ENCODE measurements around the gene ZNF576. TPM values are rescaled to one million over a fixed set of nuclear protein-coding genes. Genes with fewer than 3 reads are reported as not detected.
"Not testable (repeated sequence)": the region's sequence is repeated elsewhere in the genome, so short reads cannot be mapped to it uniquely, and the experiment has no call there.

The ZNF576 gene
- total RNA-seq, 4 donors from 2014 or later = 9.2 to 20.8 (median 13.7) TPM

- H3K4me3 ChIP-seq = peak overlapping the region; percentile 60
- TF ChIP-seq POLR2A (IDR thresholded peaks at IDR 0.05) (no peak), EP300 (IDR thresholded peaks at IDR 0.05) (no peak), POLR2AphosphoS5 (IDR thresholded peaks at IDR 0.05) (no peak), CTCF (IDR thresholded peaks at IDR 0.05) (no peak)
- H3K36me3 ChIP-seq = peaks cover 19% of the 10 kb centered on the region
- no peak overlapping the region for H3K27ac ChIP-seq
- WGBS = 48% methylated on average over 5 of the region's 5 CpGs
- no peak for DNase-seq (ENCODE audit: low spot score in 2 of 2)
- no peaks in the 10 kb centered on the region for H3K9me3 ChIP-seq
- no peaks in the 10 kb centered on the region for H3K27me3 ChIP-seq
- H3K4me1 ChIP-seq = peaks cover 40% of the 10 kb centered on the region
These were observed 1.5 kb downstream of the ZNF576 start for GRCh38 chr19:43597876-43598275.

- DNase-seq (ENCODE audit: low spot score in 2 of 2) = no peak
- no peak overlapping the region for H3K27ac ChIP-seq
- H3K4me1 ChIP-seq = peaks cover 34% of the 10 kb centered on the region
- 91% methylated on average over 17 of the region's 19 CpGs for WGBS
- peaks cover 13% of the 10 kb centered on the region for H3K36me3 ChIP-seq
- H3K27me3 ChIP-seq = no peaks in the 10 kb centered on the region
- no peak for TF ChIP-seq CTCF (IDR thresholded peaks at IDR 0.05)
- TF ChIP-seq POLR2A (IDR thresholded peaks at IDR 0.05) = no peak
- no peak for TF ChIP-seq POLR2AphosphoS5 (IDR thresholded peaks at IDR 0.05)
- TF ChIP-seq EP300 (IDR thresholded peaks at IDR 0.05) = no peak
- no peak overlapping the region for H3K4me3 ChIP-seq
- no peaks in the 10 kb centered on the region for H3K9me3 ChIP-seq
These were observed 2.2 kb downstream of the ZNF576 start for GRCh38 chr19:43598445-43599240.

DNA sequence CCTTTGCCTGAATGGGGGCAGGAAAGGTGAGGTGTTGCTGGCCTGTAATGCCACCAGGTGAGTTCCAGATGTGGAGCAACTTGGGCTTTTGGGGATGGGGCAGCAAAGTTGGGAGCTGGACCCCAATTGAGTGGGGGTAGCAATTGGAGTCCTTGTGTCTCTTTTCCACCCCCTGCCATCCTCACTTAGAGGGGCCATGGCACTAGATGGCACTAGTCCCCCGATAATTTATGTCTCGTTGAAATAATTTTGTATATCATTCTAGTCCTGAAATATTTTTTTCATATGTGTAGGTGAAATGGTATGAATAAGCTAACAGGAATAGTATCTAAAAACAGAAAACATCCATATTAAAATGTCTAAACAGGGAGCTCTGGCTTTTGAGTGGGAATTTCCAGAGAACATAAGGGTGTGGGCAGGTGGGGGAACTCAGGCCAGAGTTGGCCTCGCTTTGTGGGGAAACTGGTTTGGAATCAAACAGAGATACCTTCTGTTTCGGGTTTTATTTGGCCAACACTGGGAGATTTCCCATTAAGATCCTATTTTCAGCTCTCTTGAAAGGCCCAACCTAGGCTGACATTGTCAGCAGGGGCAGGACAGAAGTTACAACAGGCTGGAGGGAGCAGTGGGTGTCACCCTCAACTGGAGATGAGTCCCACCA lies 3.4 kb downstream of the ZNF576 start:
- DNase-seq (ENCODE audit: low spot score in 2 of 2) = no peak
- 58% methylated on average over 4 of the region's 4 CpGs for WGBS
- Histone ChIP-seq H3K9me3 (no peaks in the 10 kb centered on the region), H3K36me3 (peaks cover 13% of the 10 kb centered on the region), H3K4me1 (peaks cover 22% of the 10 kb centered on the region), H3K4me3 (no peak overlapping the region), H3K27me3 (no peaks in the 10 kb centered on the region), H3K27ac (no peak overlapping the region)
- no peak for TF ChIP-seq POLR2A (IDR thresholded peaks at IDR 0.05)
- no peak for TF ChIP-seq EP300 (IDR thresholded peaks at IDR 0.05)
- no peak for TF ChIP-seq CTCF (IDR thresholded peaks at IDR 0.05)
- no peak for TF ChIP-seq POLR2AphosphoS5 (IDR thresholded peaks at IDR 0.05)

- not testable (repeated sequence) for H3K27ac ChIP-seq
These were observed 3.9 kb downstream of the ZNF576 start for GRCh38 chr19:43600326-43600725.

DNA sequence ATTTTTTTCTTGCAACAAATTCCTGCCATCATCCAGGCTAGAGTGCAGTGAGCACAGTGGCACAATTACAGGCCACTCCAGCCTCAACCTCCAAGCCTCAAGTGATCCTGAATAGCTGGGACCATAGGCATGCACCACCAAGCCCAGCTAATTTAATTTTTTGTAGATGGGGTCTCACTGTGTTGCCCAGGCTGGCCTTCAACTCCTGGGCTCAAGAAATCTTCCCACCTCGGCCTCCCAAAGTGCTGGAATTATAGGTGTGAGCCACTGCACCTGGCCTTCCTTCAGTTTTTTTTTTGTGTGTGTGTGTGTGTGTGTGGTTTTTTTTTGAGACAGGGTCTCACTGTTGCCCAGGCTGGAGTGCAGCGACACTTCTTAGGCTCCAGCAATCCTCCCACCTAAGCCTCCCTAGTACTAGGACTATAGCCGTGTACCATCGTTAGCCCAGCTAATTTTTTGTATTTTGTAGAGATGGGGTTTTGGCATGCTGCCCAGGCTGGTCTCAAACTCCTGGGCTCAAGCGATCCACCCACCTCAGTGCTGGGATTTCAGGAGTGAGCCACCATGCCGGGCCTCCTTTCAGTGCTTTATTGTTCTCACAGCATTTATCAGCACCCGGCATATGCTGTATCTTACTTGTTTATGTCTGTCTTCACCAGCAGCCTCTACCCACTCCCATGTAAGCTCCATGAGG lies 9.6 kb downstream of the ZNF576 start:
- no peaks in the 10 kb centered on the region for H3K9me3 ChIP-seq
- H3K4me1 ChIP-seq = peaks cover 24% of the 10 kb centered on the region
- peak overlapping the region; percentile 52 for H3K27ac ChIP-seq
- TF ChIP-seq EP300 (IDR thresholded peaks at IDR 0.05) (no peak), POLR2AphosphoS5 (IDR thresholded peaks at IDR 0.05) (no peak), CTCF (IDR thresholded peaks at IDR 0.05) (no peak), POLR2A (IDR thresholded peaks at IDR 0.05) (no peak)
- H3K4me3 ChIP-seq = no peak overlapping the region
- H3K27me3 ChIP-seq = no peaks in the 10 kb centered on the region
- DNase-seq (ENCODE audit: low spot score in 2 of 2) = no peak
- peaks cover 12% of the 10 kb centered on the region for H3K36me3 ChIP-seq
- WGBS = 51% methylated on average over 7 of the region's 7 CpGs

More at GRCh38 chr19:43600326-43600725, 3.9 kb downstream of the ZNF576 start:
- Histone ChIP-seq H3K4me1 (peaks cover 23% of the 10 kb centered on the region), H3K36me3 (peaks cover 13% of the 10 kb centered on the region)
- H3K27me3 ChIP-seq; DNase-seq (ENCODE audit: low spot score in 2 of 2); H3K4me3 ChIP-seq; H3K9me3 ChIP-seq: not testable (repeated sequence)
- WGBS = 52% methylated on average over 5 of the region's 5 CpGs

Data from suprapubic skin (tissue), 4 donors.